Left lung (tissue), 10 donors: ENCODE measurements around the gene ZNF714. TPM values are rescaled to one million over a fixed set of nuclear protein-coding genes. Genes with fewer than 3 reads are reported as not detected.

Experiments used
- ATAC-seq: fragments of 200-7000 bp; cut with Tn5 transposase; one replicate; pipeline ENCODE4 v1.9.1; 2020; ENCODE audit warnings: moderate library complexity
- DNase-seq, 4 donors: peaks; one replicate each; pipeline ENCODE4 v3.0.0-alpha.2; 2013 to 2020
- H3K27ac ChIP-seq, 2 donors: fragments of 200-600 bp; sonication (generic) in 1 of 2; one replicate each; pipeline versions ENCODE4 v1.5.0 to v1.8.0; 2020 to 2021
- H3K27me3 ChIP-seq, 2 donors: fragments of 200-600 bp; sonication (generic) in 1 of 2; one replicate each; pipeline versions ENCODE4 v1.5.0 to v1.8.0; 2020 to 2021
- H3K36me3 ChIP-seq, 2 donors: fragments of 200-600 bp; sonication (generic) in 1 of 2; one replicate each; pipeline versions ENCODE4 v1.5.0 to v1.8.0; 2020 to 2021
- H3K4me1 ChIP-seq, 2 donors: fragments of 200-600 bp; one replicate each; pipeline ENCODE4 v1.8.0; 2021
- H3K4me3 ChIP-seq, 2 donors: fragments of 200-600 bp; sonication (generic) in 1 of 2; one replicate each; pipeline versions ENCODE4 v1.5.0 to v1.8.0; 2020 to 2021; ENCODE audit warnings: mild to moderate bottlenecking in 1 of 2
- H3K9me3 ChIP-seq, 2 donors: fragments of 200-600 bp; sonication (generic) in 1 of 2; one replicate each; pipeline versions ENCODE4 v1.5.0 to v1.8.0; 2020 to 2021
- intact Hi-C, 2 donors: fragments of 100-400 bp; cut with DNase I; formaldehyde crosslinking; loops; one replicate each; pipeline versions ENCODE4 v1.11.2 to v1.14.2; 2022
- polyA plus RNA-seq, 6 donors: library from polyadenylated mRNA; unstranded; fragments of 120-200 nt; gene quantifications; one replicate each; pipeline ENCODE4 v1.2.1, GENCODE V29; 2013; ENCODE audit not compliant: insufficient read length in 6 of 6
- total RNA-seq, 2 donors: library from RNA; stranded (reverse); fragmentation: NEBNext Ultra II Directional; extraction: Animal tissue kit (Norgen Biotek cat#: 25700); gene quantifications; one replicate each; pipeline ENCODE4 v1.2.1, GENCODE V29; 2021
- TF ChIP-seq, protein P1 (sequence below), 2 donors: fragments of 200-600 bp; sonication (generic) in 1 of 2; IDR thresholded peaks; one replicate each; pipeline versions ENCODE4 v1.5.0 to v1.8.0; 2021; ENCODE audit warnings: antibody characterized with exemption in 2 of 2
- donor health status: DM: no; HTN: yes; CAD: no.
- donor health status: DM: no; HTN: no; CAD: no.

The ZNF714 gene
- total and polyA plus RNA-seq, 8 donors = 13.2 to 30.7 (median 16.3) TPM

DNA sequence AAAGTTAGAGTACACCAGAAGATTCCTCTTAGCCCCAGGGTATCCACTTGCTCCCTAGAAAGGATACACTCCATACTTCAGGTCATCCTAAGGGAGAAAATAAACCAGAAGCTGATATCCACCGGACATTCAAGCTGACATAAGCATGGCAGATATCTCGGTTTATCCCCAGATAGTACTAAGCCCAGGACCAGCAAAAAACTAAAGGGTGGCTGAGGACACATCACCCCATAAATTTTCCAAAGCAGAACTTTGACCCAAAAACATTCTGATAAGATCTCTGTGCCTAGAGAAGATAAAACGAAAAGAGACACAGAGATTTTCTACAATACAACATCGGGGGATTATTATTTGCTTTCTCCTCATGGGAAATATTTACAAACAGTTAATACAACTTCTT, 45.9 kb downstream of the ZNF714 start:
- intact Hi-C loops = no loop called here
- H3K4me1 ChIP-seq = no peaks in the 10 kb centered on the region
- TF ChIP-seq, protein P1, sequence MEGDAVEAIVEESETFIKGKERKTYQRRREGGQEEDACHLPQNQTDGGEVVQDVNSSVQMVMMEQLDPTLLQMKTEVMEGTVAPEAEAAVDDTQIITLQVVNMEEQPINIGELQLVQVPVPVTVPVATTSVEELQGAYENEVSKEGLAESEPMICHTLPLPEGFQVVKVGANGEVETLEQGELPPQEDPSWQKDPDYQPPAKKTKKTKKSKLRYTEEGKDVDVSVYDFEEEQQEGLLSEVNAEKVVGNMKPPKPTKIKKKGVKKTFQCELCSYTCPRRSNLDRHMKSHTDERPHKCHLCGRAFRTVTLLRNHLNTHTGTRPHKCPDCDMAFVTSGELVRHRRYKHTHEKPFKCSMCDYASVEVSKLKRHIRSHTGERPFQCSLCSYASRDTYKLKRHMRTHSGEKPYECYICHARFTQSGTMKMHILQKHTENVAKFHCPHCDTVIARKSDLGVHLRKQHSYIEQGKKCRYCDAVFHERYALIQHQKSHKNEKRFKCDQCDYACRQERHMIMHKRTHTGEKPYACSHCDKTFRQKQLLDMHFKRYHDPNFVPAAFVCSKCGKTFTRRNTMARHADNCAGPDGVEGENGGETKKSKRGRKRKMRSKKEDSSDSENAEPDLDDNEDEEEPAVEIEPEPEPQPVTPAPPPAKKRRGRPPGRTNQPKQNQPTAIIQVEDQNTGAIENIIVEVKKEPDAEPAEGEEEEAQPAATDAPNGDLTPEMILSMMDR (IDR thresholded peaks at IDR 0.05) = no peak
- no peak overlapping the region for H3K27ac ChIP-seq
- no peak overlapping the region for H3K4me3 ChIP-seq
- H3K27me3 ChIP-seq = no peaks in the 10 kb centered on the region
- DNase-seq = no peak
- H3K9me3 ChIP-seq = peaks cover 0 to 21% of the 10 kb centered on the region in 2 donors
- no peak for ATAC-seq
- H3K36me3 ChIP-seq = no peaks in the 10 kb centered on the region

DNA sequence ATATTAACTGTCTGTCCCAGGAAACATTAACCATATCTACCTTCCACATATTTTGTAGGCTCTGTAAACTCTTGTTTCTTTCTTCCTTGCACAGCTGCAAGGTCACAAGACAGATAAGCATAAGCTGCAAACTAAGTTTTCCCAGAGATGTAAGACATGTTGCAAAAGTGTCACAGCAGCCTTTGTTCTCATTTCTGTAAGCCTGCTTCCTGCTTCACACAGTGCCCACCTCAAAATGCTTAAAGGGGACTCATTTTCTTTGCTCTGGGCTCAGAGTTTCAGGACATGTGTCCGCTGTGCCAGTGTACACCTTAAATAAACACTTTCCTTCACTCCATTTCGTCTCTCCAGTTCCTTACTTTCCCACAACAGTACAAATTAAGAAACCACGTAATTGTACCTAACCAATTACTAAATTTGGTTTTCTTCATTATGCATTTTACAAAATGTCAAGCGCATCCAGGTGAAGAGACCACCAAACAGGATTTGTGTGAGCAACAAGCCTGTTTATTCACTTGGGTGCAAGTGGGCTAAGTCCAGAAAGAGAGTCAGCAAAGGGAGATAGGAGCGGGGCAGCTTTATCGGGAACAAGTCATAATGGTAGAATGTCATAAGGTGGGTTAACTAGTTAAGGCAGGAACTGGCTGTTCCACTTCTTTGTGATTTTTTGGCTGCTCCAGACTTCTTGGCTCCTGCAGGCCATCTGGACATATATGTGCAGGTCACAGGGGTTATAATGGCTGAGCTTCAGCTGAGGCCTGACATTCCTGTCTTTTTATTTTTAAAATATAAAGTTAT, 47.1 kb downstream of the ZNF714 start:
- intact Hi-C loops = no loop called here
- Histone ChIP-seq H3K27ac (peak overlapping the region; percentile 0 to 5), H3K9me3 (peaks cover 0 to 15% of the 10 kb centered on the region in 2 donors), H3K4me1 (no peaks in the 10 kb centered on the region), H3K27me3 (no peaks in the 10 kb centered on the region), H3K36me3 (no peaks in the 10 kb centered on the region), H3K4me3 (no peak overlapping the region)
- peak; percentile 17 for ATAC-seq
- DNase-seq = no peak
- TF ChIP-seq, protein P1 (IDR thresholded peaks at IDR 0.05) = no peak

DNA sequence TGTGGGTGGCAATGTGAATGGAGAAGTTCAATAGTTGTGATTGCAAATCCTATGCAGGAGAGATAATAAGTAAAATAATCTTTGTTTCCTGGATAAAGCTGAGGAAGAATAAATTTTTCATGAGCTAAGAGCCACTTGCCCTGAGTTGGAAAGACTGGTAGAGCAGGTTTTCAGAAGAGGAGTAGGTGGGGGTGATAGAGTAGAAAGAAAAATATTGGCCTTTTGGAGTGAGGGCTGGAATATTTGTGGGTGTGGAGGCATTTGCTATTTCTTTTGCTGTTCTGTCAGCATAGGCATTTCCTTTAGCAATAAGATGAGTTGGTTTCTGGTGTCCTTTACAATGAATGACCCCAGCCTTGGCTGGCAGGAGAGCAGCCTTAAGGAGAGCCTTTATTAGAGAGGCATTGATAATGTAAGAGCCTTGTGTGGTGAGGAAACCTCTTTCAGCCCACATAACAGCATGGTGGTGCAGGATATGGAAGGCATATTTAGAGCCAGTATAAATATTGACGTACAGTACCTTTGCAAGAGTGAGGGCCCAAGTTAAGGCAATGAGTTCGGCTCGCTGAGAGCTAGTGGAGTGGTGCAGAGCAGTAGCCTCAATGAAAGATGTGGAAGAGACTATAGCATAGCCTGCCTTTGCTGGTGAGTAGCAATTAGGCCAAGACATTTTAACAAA, 48.2 kb downstream of the ZNF714 start:
- Histone ChIP-seq H3K4me1 (no peaks in the 10 kb centered on the region), H3K36me3 (no peaks in the 10 kb centered on the region), H3K9me3 (peaks cover 0 to 15% of the 10 kb centered on the region in 2 donors), H3K27ac (peak overlapping the region in 1 of 2 donors; percentile 5), H3K4me3 (no peak overlapping the region), H3K27me3 (no peaks in the 10 kb centered on the region)
- TF ChIP-seq, protein P1 (IDR thresholded peaks at IDR 0.05) = no peak
- DNase-seq = peak in 3 of 4 donors; percentile 35 to 73 (median 41)
- intact Hi-C loops = no loop called here
- peak; percentile 87 for ATAC-seq

DNA sequence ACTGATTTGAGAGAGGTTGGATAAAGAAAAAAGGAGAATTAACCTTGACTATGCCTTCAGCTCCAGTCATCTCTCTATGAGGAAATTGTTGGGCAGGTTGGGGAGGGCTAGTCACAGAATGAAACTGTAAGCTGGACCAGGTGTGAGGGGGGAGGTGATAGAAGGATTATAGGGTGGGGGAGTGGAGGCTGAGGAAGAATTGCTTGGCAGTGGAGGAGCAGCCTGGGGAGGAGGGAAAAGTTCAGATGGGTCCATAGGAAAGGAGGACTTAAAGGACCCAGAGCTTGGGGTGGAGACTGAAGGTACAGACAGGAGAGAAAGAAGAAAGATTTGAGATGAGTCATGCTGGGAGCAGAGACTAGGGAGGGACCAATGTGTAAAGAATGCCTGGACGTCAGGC, 51.6 kb downstream of the ZNF714 start:
- no peak overlapping the region for H3K27ac ChIP-seq
- no peaks in the 10 kb centered on the region for H3K27me3 ChIP-seq
- intact Hi-C loops = no loop called here
- no peak overlapping the region for H3K4me3 ChIP-seq
- peaks cover 0 to 8% of the 10 kb centered on the region in 2 donors for H3K9me3 ChIP-seq
- no peaks in the 10 kb centered on the region for H3K36me3 ChIP-seq
- ATAC-seq = no peak
- TF ChIP-seq, protein P1 (IDR thresholded peaks at IDR 0.05) = no peak
- H3K4me1 ChIP-seq = no peaks in the 10 kb centered on the region
- no peak for DNase-seq

DNA sequence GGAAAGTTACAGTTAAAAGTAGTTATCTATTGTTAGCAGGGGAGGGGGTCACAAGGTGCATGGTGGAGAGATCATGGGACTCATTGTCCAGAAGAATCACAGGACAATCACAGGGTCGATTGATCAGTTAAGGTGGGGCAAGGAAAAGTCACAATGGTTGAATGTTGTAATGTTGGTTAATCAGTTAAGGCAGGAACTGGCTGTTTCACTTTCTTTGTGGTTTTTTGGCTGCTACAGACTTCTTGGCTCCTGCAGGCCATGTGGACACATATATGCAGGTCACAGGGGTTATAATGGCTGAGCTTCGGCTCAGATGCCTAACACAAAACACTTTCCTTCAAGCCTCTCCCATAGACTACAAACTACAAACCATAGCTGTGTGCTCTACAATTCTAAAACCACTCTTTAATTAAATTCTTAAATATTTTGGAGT, 52.9 kb downstream of the ZNF714 start:
- Histone ChIP-seq H3K9me3 (peaks cover 0 to 8% of the 10 kb centered on the region in 2 donors), H3K4me3 (no peak overlapping the region), H3K27me3 (no peaks in the 10 kb centered on the region), H3K4me1 (no peaks in the 10 kb centered on the region), H3K36me3 (no peaks in the 10 kb centered on the region), H3K27ac (no peak overlapping the region)
- TF ChIP-seq, protein P1 (IDR thresholded peaks at IDR 0.05) = no peak
- intact Hi-C loops = no loop called here
- DNase-seq (no peak), ATAC-seq (no peak)
